MCF 10A (cell line): ENCODE data around the gene NUFIP2. TPM values are rescaled to one million over a fixed set of nuclear protein-coding genes. Genes with fewer than 3 reads are reported as not detected.

ENCODE experiments used
- BruUV-seq: library from RNA; stranded (reverse); fragments of 400-500 nt; replicated peaks from 2 replicates; lab custom pipeline; 2021; lab: Mats Ljungman, UMichigan
- CTCF ChIA-PET: fragments of 300-600 bp; sonication (Branson Sonifier 250); formaldehyde crosslinking; extraction: SDS; loops from one replicate; lab custom pipeline; 2021; ENCODE audit warnings: antibody characterized with exemption, inconsistent platforms; lab: Yijun Ruan, JAX
- POLR2A ChIA-PET: fragments of 300-600, 350-650 bp; sonication (Branson Sonifier 250); formaldehyde crosslinking; extraction: SDS; loops from one replicate; lab custom pipeline; 2020; ENCODE audit warnings: antibody characterized with exemption, inconsistent platforms; lab: Yijun Ruan, JAX
- DNase-seq: peaks from one replicate; pipeline ENCODE4 v3.0.0-alpha.2; 2018; ENCODE audit not compliant: unreplicated experiment
- H3K27ac Mint-ChIP-seq: one replicate; pipeline ENCODE4 v1.8.0; 2022; ENCODE audit warnings: mild to moderate bottlenecking, low read depth, mixed read lengths; ENCODE audit not compliant: unreplicated experiment
- H3K27me3 Mint-ChIP-seq: one replicate; pipeline ENCODE4 v1.8.0; 2022; ENCODE audit warnings: mixed read lengths; ENCODE audit not compliant: insufficient read depth, unreplicated experiment
- H3K36me3 Mint-ChIP-seq: one replicate; pipeline ENCODE4 v1.8.0; 2022; ENCODE audit warnings: mild to moderate bottlenecking, moderate library complexity, mixed read lengths; ENCODE audit not compliant: insufficient read depth, unreplicated experiment
- H3K4me1 Mint-ChIP-seq: one replicate; pipeline ENCODE4 v1.8.0; 2022; ENCODE audit warnings: mixed read lengths; ENCODE audit not compliant: insufficient read depth, unreplicated experiment
- H3K4me3 Mint-ChIP-seq: one replicate; pipeline ENCODE4 v1.8.0; 2022; ENCODE audit warnings: mild to moderate bottlenecking, moderate library complexity, mixed read lengths; ENCODE audit not compliant: unreplicated experiment
- H3K9me3 Mint-ChIP-seq: one replicate; pipeline ENCODE4 v1.8.0; 2022; ENCODE audit warnings: mixed read lengths; ENCODE audit not compliant: unreplicated experiment
- CTCF ChIP-seq: fragments of 200-600 bp; IDR thresholded peaks from one replicate; pipeline ENCODE4 v1.8.0; 2022; ENCODE audit warnings: antibody characterized with exemption, mild to moderate bottlenecking; ENCODE audit not compliant: unreplicated experiment
- intact Hi-C: fragments of 100-400 bp; cut with micrococcal nuclease; formaldehyde crosslinking; loops from 2 replicates; pipeline ENCODE4 v1.14.1; 2022
- total RNA-seq: library from RNA; stranded (reverse); gene quantifications from 2 replicates; pipeline ENCODE4 v1.2.3, GENCODE V29; 2022

NUFIP2 gene
- total RNA-seq, 1 experiment from 2014 or later = 78.6 TPM

- Mint-ChIP-seq H3K36me3 (peaks cover 36% of the 10 kb centered on the region), H3K4me1 (peaks cover 10% of the 10 kb centered on the region), H3K4me3 (peak overlapping the region; percentile 99), H3K27me3 (no peaks in the 10 kb centered on the region), H3K27ac (peak overlapping the region; percentile 93), H3K9me3 (no peaks in the 10 kb centered on the region)
- ChIA-PET CTCF (interaction anchor here (0.6 to 1.3 kb wide), 7 partner anchors 38 to 552 kb away, joined by 3 to 5 read pairs (median 3); no protein-coding TSS in a partner anchor), POLR2A (interaction anchor here (0.6 to 5.3 kb wide), 46 partner anchors 8 to 880 kb away, joined by 3 to 83 read pairs (median 4); partner anchors contain the start of genes MYO18A, SDF2, SSH2 and SUPT6H)
- TSS peak; percentile 96 for BruUV-seq
- intact Hi-C loops = loop anchor here (5.0 kb wide), 1 partner anchor 52 kb away; no protein-coding TSS in a partner anchor
- no peak for TF ChIP-seq CTCF
- DNase-seq = no peak
Observed at GRCh38 chr17:29294580-29294900, 592 bp upstream of the NUFIP2 start.

GRCh38 chr17:29292992-29293889 lies 707 bp downstream of the NUFIP2 start:
- ChIA-PET CTCF (interaction anchor here (1.1 to 3.1 kb wide), 5 partner anchors 113 to 169 kb away, joined by 3 to 37 read pairs (median 7); partner anchors contain the start of gene MYO18A), POLR2A (interaction anchor here (0.8 to 5.3 kb wide), 32 partner anchors 7 to 451 kb away, joined by 3 to 83 read pairs (median 6); partner anchors contain the start of genes MYO18A and TAOK1)
- H3K27me3 Mint-ChIP-seq = no peaks in the 10 kb centered on the region
- peak overlapping the region; percentile 99 for H3K4me3 Mint-ChIP-seq
- intact Hi-C loops = loop anchor here (5.0 kb wide), 1 partner anchor 51 kb away; no protein-coding TSS in a partner anchor
- TSS peak; percentile 47 for BruUV-seq
- peaks cover 14% of the 10 kb centered on the region for H3K4me1 Mint-ChIP-seq
- peaks cover 48% of the 10 kb centered on the region for H3K36me3 Mint-ChIP-seq
- H3K27ac Mint-ChIP-seq = peak overlapping the region; percentile 93
- no peaks in the 10 kb centered on the region for H3K9me3 Mint-ChIP-seq
- DNase-seq = peak; percentile 55
- TF ChIP-seq CTCF = no peak

- BruUV-seq = no TSS peak
- no peaks in the 10 kb centered on the region for H3K27me3 Mint-ChIP-seq
- intact Hi-C loops = loop anchor here (5.0 kb wide), 1 partner anchor 50 kb away; no protein-coding TSS in a partner anchor
- H3K4me3 Mint-ChIP-seq = peak overlapping the region; percentile 99
- H3K36me3 Mint-ChIP-seq = peaks cover 56% of the 10 kb centered on the region
- H3K4me1 Mint-ChIP-seq = peaks cover 19% of the 10 kb centered on the region
- no peaks in the 10 kb centered on the region for H3K9me3 Mint-ChIP-seq
- peak; percentile 47 for DNase-seq
- TF ChIP-seq CTCF = no peak
- POLR2A ChIA-PET = interaction anchor here (0.6 to 5.3 kb wide), 23 partner anchors 9 to 571 kb away, joined by 3 to 83 read pairs (median 5); partner anchors contain the start of genes MYO18A and TAOK1
- peak overlapping the region; percentile 61 for H3K27ac Mint-ChIP-seq
- CTCF ChIA-PET = interaction anchor here (0.6 to 3.1 kb wide), 18 partner anchors 12 to 1460 kb away, joined by 3 to 37 read pairs (median 4); partner anchors contain the start of gene MYO18A
Observed at GRCh38 chr17:29292071-29292991, 1.6 kb downstream of the NUFIP2 start.
